Right renal pelvis (tissue), 4 donors: ENCODE data around the gene CCDC69. TPM values are rescaled to one million over a fixed set of nuclear protein-coding genes. Genes with fewer than 3 reads are reported as not detected.
"Not testable (repeated sequence)": the region's sequence is repeated elsewhere in the genome, so short reads cannot be mapped to it uniquely, and the experiment has no call there.

Experiments used
- DNase-seq, 4 donors: peaks; one replicate each; pipeline ENCODE4 v3.0.0-alpha.2; 2013; ENCODE audit warnings: low read depth in 4 of 4, low spot score in 3 of 4, missing footprints in 1 of 4
- polyA plus RNA-seq, 4 donors: library from polyadenylated mRNA; unstranded; fragments of 120-200 nt; gene quantifications; one replicate each; pipeline ENCODE4 v1.2.1, GENCODE V29; 2013; ENCODE audit not compliant: insufficient read length in 4 of 4

The CCDC69 gene
- polyA plus RNA-seq, 4 donors: 4.3 to 8.2 (median 5.1) TPM

GRCh38 chr5:151196556-151197290, 27.2 kb downstream of the CCDC69 start:
- no peak for DNase-seq

GRCh38 chr5:151195622-151196021, 28.3 kb downstream of the CCDC69 start:
- DNase-seq: no peak

- no peak for DNase-seq
These were observed 31.3 kb downstream of the CCDC69 start for GRCh38 chr5:151192626-151193025.

GRCh38 chr5:151191661-151192060, 32.2 kb downstream of the CCDC69 start:
- no peak for DNase-seq

DNA sequence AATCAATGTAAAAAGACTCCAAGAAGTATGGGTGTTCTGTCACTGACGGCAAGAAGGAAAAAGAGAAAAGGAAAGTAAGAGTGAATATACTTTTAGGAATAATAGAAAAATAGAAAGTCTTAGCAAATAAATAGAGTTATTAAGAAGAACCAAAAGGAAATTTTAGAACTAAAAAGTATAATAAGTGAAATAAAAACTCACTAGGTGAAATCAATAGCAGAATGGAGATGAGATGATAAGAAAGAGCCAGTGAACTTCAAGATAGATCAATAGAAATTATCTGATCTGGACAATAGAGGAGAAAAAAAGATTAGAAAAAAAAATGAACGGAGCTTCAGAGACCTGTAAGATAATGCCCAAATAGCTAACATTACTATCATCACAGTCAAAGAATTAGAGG, 34.7 kb downstream of the CCDC69 start:
- no peak for DNase-seq

- no peak for DNase-seq
These were observed 37.4 kb downstream of the CCDC69 start for GRCh38 chr5:151186538-151186937.

GRCh38 chr5:151186052-151186451, 37.8 kb downstream of the CCDC69 start:
- no peak for DNase-seq

- DNase-seq: no peak
These were observed 39.4 kb downstream of the CCDC69 start for GRCh38 chr5:151184316-151185042.

DNA sequence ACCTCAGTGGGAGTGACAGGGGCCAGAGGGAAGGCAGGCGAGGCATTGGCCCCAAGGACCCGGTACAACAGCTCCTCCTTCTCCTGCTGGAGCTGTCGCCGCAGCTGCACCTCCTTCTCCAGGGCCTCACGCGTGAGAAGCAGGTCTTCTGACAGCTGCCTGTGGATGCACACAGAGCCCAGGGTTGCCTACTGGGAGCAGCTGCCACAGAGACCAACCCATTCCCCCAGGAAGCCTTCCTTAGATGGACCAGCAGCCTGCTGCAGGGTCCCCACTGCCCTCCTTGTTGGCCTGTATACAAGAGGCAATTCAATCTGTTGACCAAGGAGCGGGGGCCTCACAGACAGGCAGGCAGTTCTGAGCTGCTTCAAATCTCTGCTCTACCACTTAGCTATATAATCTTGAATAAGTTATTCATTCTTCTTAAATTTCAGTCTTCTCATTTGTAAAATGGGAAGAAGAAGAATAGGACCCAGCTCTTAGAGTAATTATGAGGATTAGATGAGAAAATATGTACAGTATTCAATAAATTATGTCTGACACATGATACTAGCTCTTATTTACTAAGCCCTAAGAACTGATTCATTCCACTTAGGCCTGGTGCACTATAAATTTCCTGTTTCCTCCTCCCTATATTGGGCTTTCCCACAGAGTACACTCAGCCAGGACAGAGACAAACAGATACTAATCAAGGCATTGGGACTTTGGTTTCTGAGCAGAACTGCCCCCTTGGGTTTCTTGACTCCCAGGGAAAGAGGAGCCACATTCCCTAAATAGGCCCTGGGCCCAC, 40.2 kb downstream of the CCDC69 start:
- DNase-seq: no peak

DNA sequence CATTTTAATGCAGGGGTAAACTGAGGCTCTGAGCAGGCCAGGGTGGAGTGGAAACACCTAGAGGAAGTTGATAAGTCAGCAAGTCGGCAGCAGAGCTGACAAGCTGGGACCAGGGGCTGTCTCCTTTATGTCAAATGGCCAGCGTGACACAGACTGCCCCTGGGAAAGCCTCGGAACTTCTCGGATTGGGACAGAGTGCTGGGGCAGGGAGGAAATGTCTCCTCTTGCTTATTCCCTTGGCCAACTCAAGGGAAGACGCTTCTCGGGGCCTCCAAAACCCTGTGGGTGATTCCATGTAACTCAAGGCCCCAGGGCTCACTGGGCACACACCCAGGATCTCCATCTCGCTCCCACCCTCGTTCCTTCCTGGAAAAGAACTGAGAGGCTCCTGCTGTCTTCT, 40.9 kb downstream of the CCDC69 start:
- no peak for DNase-seq

DNA sequence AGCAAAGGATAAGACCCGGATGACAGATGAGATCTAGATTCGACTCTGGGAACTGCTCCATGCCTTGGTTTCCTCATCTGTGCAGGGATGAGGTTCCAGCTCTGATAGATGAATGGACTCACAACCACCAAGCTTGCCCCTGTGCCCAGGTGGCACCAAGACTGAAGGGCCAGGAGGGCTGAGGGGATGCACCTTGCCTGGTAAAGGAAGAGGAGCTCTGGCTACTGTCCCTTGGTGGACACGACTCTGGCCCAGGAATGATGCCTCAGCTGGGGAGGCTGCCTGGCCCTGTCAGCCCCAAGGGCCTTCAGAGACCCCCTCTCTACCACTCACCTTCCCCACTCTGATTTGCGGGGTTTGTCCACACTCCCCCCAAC, 41.4 kb downstream of the CCDC69 start:
- no peak for DNase-seq

DNA sequence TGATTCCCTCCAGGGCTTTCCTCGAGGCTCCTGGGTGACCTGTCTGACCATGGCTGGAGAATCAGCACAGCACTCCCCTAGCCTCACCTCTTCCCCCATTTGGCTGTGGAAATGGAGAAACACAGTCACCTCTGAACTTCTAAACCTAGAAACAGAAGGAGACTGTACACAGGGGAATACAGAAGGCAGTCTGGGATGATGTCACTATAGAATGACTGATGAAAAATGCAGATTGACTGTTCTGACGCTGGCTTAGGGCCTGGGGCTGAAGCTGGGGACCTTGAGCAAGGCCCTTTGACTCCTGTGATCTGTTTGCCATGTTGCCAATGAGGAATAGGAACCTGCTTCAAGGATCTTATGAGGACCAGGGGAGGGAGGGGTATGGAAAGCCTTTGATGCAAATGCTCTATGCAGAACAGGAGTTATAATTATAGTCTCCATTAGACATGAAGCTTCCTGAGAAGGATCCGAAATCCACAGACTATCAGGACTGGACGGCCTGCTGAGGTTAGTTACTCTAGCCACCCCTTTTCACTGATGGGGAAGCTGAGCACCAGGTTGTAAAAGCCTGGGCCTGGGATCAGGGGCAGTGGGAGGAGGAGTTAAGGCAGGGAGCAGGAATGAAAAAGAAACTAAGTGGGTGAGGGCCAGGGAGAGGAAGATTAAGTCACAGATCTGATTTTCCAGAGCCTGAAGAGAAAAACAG, 41.9 kb downstream of the CCDC69 start:
- no peak for DNase-seq

DNA sequence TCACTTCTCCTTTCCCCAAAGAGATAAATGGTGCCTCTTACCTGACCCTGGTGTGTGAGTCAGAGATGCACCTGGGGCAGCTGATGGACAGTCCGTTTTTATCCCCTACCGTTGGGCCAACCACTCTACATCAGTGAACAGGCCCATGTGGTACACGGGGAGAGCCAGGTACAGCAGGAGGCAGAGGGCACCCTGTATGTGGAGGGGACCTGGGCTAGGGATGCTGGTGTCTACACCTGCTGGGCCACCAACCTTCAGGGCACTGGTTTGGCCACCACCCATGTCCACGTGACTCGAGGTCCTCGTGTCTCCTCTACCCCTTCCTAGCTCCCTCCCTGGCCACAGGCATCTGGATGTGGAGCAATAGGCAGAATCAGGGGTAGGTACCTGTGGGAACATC, 43.6 kb downstream of the CCDC69 start:
- DNase-seq: no peak

- no peak for DNase-seq
These were observed 44.4 kb downstream of the CCDC69 start for GRCh38 chr5:151179489-151179840.

DNA sequence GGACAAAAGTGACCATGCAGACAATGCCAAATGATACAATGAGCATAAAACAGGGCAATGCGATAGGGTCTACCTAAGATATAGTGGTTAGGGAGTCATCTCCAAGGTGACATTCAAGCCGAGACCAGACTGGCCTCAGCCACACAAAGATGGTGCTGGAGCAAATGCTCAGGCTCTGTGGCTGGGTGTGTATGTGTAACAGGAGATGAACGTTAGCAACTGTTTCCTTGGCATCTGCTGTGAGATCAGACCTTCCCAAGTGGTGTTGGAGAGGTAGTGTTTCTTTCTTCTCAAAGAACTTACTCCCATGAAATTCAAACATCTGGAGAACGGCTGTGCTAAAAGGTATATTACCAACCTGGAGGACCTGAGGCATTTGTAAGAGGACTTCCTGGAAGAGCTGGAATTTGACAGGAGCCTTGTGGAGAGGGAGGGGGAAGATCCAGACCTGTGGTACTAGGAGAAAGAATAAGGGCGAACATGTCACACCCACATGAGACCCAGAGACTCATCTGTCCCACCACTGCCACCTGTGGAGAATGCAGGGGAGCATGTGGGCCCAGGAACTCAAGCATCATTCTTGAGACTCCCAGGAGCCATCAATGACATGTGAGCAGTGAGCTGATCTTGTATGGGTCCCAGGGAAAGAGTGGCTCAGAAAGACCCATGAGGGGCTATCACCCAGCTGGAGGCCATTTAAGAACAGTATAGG, 45.0 kb downstream of the CCDC69 start:
- no peak for DNase-seq

GRCh38 chr5:151178372-151178771, 45.5 kb downstream of the CCDC69 start:
- DNase-seq: no peak

- not testable (repeated sequence) for DNase-seq
These were observed 47.6 kb downstream of the CCDC69 start for GRCh38 chr5:151176268-151176667.

- no peak for DNase-seq
These were observed 49.2 kb downstream of the CCDC69 start for GRCh38 chr5:151174612-151175101.

- DNase-seq: no peak
These were observed 49.9 kb downstream of the CCDC69 start for GRCh38 chr5:151173711-151174611.
